AML-193 (cell line): ENCODE measurements around the gene SH3RF3.

Experiments
- DNase-seq, 2 experiments: peaks; one replicate each; lab custom pipeline; 2025; lab: John Stamatoyannopoulos, UW

Gene SH3RF3

DNA sequence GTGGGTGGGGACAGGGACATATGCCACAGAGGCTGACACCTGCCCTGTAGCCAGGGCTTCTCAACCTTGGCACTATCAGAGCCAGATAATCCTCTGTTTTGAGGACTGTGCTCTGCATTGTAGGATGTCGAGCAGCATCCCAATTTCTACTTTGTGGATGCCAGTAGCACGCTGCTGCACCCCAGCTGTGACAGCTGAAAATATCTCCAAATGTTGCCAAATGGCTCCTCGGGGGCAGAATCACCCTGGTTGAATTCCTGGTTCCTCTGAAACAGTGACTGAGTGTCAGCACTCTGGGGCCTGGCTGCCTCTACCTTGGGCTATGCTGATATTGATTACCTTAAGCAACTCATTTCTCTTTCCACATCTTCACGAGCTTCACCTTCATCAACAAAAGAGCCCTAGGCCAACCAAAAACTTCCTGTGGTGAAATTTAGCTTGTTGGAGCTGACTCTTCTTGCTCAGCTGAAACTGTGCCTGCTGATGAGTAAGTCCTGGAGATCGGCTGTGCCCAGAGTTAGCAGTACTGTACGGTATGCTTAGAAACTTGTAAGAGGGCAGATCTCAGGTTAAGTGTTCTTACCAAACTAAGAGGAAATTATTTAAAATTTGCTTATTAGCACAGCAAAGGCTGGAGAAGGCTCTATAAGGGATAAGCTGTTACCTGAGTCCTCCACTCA is 346.7 kb downstream of the SH3RF3 start:
- no peak for DNase-seq

DNA sequence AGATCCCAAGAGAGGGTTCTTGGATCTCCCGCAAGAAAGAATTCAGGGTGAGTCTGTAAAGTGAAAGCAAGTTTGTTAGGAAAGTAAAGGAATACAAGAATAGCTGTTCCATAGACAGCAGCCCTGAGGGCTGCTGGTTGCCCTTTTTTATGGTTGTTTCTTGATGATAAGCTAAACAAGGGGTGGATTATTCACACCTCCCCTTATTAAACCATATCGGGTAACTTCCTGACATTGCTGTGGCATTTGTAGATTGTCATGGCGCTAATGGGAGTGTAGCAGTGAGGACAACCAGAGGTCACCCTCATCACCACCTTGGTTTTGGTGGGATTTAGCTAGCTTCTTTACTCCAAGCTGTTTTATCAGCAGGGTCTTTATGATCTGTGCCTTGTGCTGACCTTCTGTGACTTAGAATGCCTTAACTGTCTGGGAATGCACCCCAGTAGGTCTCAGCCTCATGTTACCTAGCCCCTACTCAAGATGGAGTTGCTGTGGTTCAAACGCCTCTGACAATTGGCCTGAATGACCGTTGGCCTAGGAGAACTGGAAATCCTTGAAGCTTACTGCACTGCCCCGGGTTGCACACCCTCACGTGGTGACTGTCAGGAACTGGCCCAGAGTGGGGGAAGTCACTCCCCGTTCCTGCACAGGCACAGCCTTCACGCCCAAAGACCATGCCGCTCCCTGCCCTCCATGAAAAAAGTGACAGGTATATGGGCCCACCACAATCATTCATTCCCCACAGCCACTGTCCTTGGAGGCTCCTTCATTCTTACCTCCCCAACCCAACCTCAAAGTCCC is 347.8 kb downstream of the SH3RF3 start:
- DNase-seq: no peak

DNA sequence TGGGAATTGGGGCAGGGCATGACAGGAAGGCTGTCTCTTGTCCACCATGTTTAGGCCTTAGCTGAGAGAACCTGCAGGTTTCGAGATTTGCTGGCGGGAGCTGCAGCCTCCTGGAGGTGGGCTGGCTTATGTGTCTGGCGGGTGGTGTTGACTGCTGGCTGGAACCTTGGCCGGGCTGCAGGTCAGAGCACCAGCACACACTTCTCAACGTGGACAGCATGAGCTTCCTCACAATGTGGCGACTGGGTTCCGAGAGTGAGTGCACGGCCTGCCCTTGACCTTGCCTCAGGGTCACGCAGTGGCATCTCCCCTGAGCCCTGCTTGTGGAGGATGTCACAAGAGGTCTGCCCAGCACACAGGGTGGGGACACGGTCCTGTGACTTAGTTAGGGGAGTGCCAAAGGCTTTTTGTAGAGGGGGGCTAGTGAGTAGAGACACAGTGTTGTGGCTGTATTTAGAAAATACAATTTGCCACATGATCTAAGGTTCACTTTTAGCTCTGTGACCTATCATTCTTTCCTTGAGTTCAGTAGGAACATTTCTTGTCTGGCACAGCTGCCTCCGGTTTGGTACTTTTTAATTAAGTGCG is 350.0 kb downstream of the SH3RF3 start:
- no peak for DNase-seq

DNA sequence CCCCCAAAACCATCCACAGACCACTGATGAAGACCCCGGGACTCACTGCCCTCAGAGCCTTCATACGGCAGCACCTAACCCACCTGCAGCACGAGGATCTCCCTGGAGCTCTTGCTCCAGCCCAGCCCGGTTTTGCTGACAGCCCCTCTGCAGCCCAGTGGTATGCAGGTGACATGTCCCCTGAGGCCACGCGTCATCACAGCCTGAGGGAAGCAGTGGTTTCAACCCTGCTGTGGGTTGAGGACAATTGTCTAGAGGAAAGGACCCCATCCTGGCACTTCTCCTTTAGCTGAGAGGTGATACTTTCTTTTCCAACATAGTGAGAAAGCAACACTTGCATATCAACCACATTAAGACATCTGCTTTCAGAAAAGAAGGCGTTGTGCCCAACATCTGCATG is 350.8 kb downstream of the SH3RF3 start:
- DNase-seq: no peak

DNA sequence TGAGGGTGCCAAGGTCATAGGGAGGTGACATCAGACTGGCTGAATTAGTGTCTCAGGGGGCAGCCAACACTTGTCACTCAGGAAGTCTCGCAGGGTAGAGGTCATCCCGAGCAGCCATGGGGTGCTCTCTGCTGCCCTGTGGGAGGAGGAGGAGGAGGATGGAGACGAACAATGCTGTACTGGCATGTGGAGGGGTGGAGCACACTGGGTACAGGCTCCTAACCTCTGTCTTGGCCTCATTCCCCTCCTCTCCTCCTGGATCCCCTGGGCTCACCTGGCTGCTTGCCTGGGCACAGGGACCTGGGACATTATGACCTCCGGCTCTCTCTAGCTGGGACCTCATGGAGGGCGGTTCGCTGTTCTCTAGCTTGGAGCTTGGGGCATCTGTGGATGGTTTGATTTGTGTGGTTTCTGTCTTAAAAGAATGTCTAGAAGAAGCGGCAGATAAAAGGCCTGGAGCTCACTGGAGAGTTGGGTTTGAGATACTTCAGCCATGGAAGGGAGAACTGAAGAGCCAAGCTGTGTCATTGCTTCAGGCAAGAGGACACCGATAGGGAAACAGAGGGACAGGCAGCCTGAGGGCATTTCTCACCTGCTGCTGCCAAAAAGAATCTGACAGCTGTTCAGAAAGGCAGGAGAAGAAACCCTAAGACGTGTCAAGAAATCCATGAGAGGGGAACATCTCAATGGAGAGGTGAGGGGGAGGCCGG is 351.6 kb downstream of the SH3RF3 start:
- DNase-seq: no peak

DNA sequence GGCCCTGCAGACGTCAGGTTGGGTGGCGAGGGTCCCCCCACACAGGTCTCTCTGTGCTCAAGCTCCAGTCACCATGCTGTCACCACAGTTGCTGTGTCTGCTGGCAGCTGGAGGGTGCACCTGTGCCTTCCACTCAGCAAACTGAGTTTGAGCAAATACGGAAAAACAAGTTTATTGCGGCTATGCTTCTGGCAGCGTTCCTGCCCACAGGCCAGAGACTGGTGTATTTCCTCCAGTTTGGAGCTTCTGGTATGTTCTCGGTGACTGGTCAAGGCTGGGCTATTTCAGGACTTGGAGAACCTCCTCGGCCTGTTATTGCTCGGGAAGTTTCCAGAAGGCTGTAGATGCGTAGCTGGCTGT is 352.2 kb downstream of the SH3RF3 start:
- no peak for DNase-seq

DNA sequence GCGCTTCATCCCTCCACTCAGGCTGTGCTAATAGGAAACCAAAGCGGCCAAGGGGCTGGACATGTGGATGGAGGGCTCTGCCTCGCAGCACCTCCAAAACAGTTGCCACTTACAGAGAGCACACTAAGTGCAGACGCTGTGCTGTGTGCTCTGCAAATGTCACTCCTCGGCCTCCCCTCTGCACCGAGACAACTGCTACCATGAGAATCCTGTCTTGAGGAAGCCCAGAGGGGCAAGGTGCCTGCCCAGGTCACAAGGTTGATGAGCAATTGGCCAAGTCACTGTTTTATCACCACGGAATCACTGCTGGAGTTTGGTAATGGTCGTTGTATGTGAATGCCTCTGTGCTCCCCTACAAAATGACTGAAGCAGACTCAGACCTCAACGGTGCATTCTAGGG is 352.6 kb downstream of the SH3RF3 start:
- no peak for DNase-seq

DNA sequence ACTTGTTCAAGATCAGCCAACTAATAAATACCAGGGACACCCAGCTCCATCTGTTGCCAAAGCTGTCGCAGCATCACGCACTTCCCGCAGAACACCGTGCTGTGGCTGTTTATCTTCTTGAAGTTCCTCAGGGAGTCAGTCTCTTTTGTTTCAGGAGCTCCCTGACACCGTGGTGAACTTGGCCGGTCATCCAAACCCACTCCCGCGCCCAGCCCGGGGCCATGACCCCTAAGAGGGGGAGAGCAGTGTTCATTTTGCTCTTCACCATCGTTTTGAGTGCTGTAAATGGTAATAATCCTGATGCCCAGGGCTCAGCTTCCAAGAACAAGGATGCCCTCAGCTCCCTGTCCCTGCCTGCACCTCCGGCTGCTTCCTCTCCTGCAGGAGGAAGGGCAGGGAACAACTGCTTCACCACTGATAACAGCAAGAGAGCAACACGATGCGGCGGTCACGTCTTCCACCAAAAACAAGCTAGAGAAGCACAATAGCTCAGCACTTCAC is 353.4 kb downstream of the SH3RF3 start:
- DNase-seq: no peak

DNA sequence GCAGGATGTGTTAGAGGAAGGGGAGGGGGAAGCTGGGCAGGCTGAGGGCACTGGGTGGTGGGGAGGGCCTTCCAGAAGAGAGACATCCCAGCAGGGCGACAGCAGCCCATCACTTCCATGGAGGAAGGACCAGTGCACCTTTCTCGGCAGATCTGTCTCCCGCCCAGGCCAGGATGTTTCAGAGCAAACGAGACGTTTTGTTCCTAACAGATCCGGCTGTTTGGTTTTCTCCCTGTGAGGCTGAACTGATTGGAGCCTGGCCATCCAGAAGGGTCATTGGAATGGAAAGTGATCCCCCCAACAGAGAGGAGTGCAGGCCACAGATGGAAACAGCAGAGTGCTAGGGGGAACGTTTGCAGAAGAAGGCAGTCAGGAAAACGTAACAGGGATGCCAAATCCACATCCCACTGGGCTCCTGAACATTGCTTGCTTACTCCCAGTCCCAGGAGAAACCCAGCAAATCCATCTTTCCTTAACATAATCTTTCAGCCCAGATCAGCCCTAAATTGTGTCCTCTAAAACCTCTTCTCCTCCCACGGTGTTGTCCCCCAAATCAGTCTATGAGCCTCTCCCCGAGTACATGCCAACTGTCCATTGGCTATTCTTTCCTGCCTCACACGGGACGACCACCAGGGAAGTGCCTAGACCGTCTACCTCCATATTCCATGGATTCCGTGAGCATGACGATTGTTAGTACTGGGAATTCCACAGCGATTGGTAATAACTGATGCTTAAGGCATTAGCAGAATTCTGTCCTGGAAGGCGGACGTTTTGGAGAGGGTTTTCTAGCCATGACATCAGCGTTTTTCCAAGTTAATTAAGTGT is 357.9 kb downstream of the SH3RF3 start:
- no peak for DNase-seq

DNA sequence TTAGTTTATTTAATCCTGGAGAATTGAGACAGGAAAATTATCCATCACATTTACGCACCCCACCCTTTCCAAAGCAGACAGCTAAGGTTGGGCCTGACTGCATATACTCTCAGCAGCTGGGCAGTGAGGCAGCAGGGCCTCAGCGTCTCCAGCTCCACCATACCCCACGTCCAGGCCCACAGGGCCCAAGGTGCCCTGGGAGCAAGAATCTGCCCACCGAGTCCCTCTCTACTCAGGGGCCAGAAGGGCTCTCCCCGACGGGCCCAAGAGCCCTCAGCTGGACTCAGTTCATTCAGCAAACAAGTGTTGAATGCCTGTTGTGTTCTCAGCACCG is 358.5 kb downstream of the SH3RF3 start:
- no peak for DNase-seq

DNA sequence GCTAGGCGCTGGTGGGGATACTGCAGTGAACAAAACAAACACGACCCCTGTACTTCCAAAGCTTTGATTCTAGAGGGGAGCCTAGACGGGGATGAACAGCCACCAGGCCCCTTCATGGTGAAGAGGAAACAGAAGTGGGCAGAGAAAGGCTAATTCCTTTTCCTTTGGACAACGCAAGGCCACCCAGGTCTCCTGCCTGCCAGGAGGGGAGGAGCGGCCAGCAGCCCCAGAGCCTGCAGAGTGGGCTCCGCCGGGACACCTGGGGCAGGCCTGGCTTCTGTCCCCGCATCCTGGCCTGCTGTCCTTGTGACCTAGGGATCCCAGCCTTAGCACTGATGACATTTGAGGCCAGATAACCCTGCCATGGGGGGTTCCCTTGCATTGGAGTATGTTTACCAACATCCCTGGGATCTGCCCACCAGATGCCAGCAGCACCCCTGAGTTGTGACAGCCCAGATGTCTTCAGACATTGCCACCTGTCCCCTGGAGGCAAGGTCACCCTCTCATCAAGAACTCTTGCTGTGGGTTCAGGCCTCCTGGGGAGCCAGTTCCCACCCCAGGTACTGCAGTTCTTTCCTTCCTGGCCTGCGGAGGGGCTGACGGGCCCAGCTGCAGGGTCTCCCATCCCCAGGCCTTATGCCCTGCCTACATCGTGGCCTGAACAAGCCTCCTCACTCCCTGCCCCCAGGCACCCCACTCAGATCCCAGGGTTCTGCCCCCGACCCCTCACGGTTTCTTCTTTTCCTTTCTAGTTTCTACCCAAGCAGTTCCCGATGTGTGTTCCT is 359.1 kb downstream of the SH3RF3 start:
- no peak for DNase-seq

DNA sequence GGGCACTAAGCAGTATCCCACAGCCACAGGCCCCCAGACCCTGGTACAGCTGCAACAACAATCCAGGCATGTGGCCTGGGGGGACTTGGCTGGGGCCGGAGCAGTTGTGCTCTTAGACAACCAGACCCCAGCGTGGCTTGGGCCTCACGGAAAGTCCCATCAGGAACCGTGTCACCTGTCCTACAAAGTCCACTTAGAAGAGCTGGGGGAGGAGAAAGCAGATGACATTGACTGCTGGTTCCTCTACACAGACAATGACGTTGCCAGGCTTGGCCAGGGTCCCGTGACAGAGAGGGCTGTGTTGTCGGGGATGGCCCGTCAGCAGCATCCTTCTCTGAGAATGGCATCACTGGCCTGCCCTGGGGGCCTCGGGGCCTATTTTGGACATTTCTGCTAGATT is 360.3 kb downstream of the SH3RF3 start:
- DNase-seq: no peak

DNA sequence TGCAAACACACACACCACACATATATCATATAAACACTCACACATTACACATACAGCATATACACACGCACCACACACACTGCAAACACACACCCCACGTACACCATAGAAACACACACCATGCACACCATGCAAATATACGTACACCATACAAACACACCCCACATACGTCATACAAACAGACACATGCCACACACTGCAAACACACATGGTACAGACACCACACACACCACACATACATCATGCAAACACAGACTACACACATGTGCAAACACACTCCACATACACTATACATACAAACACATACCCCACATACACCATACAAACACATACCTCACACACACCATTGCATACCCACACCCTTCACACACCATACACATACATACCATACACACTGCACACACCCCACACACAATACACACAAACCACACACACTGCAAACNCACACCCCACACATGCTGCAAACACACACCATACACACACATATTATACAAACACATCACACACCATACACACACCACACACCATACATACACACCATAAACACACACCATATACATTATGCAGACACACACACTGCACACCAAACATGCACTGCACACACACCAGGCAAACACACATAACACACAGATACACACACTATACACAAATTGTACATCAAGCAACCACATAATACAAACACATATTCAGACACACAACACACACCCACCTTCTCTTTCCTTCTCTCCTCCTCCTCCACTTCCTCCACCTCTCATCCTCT is 364.4 kb downstream of the SH3RF3 start:
- no peak for DNase-seq

DNA sequence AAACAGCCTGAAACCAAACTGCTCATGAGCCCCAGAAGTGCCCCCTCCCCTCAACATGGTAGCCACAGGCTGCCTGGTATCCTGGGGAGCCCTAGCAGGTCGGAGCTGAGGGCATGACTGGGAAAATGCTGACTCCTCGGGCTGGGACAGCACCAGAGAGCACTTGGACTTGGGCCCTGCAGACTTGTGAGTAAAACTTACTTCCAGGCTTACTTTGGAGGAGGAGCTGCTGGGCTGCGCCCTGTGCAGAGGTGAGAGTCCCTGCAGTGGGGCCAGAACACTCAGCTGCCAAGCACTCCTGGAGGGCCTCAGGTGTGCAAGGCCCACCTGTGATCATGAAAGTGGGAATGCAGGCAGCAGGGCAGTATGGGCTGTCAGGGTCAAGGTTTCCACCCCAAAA is 365.3 kb downstream of the SH3RF3 start:
- DNase-seq: no peak

DNA sequence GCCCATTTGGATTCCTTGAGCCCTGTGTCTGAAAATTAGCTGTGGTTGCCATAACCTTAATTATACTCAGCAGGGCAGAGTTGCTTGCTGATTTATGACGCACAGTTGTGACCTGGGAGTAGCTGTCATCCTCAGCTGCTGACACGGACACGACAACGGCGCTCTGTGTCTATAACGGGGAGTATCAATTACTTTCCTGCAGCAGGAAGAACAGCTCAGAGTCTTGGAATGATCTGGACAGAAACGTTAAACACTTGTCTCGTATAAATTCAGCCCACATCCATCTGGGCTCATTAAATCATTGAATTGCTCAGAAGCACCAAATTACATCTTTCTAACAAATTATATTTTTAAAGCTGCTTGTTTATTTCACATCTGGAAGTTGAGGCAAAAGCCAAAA is 368.5 kb downstream of the SH3RF3 start:
- no peak for DNase-seq

DNA sequence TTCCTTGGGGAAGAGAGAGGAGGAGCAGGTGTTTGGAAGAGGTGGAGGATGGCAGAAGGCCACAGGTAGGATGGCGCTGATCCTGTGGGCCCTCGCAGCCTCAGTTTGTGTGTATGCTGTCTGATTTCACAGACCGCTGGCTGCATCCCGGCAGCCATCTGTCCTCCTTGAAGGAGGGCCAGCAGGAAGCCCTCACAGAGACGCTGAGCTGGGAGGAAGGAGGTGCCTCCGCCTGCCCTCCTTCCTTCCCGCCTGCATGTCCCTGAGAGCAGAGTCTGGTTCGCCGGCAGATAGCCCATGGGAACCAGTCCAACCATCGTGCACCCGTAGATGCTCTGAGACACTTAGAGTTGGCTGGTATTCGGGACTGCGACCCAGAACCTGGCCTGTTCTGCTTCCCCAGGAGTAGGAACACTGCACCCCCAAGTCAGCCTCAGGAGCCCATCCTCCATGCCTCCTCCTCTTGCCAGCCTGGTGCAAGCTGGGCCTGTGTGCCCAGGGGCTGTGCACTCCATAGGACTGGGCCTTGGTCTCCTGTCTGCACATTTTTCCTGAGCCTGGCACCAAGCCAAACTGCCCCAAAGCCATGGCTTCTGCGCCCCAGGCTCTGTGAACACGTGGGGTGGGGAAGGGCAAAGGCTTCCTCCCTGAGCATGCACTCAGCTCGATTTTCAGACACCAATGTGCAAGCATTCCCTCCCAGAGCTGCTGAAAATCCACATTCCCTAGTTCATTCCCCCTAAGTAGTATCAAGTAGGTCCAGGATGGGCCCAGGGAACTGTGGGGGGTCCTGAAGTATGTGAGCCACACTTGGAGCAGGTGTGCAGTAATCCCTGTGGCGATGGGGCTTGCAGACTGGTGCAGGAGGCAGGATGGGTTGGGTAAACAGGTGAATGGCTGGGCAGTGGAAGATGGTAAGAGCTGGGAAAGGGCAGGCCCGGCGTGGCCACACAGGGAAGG is 369.2 kb downstream of the SH3RF3 start:
- DNase-seq: no peak

DNA sequence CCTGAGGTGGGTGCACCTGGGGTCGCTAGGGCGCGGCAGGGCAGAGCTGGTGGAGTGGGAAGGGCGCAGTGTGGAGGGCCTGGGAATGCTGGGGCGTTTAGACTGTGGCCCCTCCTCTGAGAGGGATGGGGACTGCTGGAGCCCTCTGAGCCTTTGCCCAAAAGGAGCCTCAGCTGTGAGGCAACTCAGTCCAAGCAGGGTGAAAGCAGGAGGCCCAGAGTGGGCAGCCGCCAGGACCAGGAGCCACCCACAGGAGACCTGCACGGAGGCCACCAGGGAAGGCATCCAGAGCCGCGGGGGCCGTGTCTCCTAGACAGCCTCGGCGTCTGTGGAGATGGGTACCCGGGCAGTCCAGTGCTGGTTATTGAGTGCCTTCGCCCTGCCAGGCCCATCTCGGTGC is 369.9 kb downstream of the SH3RF3 start:
- DNase-seq: no peak

DNA sequence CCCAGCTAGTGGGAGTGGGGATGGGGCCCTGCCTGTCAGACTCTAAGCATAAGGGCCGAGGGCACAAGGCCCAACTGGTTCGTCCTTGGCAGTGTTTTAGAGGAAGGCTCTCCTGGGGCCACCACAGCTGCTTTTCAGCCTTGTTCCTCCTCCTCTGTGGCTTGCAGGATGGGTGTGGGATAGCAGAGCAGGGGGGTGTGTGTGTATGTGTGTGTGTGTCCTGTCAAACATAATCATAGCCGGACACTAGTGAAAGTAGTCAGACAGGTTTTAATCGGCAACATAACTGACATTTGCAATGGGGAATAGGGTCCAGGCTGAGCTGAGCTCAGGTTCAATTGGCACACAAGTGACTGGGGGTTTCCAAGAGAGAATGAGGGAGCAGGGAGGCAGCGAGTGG is 370.6 kb downstream of the SH3RF3 start:
- DNase-seq: no peak

DNA sequence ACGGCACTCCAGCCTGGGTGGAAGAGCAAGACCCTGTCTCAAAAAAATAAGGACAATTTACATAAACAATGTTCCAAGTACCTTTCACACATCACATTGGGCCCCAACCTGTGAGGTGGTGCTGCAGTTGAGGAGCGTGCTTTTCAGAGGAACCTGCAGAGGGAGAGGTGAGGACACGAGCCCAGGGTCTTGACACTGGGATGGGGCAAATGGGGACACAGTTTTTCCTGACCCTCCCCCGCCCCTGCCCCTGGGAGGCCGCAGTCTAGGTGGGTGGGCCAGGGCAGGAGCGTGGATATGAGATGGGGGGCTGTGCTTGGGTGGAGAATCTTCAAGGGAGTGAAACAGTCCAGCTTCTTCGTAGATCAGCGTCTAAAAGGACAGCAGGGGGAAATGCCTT is 371.9 kb downstream of the SH3RF3 start:
- no peak for DNase-seq
